Breast epithelium (tissue), 4 donors: ENCODE measurements around the gene ZNF451. TPM values are rescaled to one million over a fixed set of nuclear protein-coding genes. Genes with fewer than 3 reads are reported as not detected.

Experiments used
- DNase-seq, 2 donors: peaks; one replicate each; pipeline ENCODE4 v3.0.0-alpha.2; 2019; ENCODE audit warnings: low spot score in 2 of 2
- H3K27ac ChIP-seq, 2 donors: fragments of 200-600 bp; sonication (generic) in 1 of 2; one replicate each; pipeline ENCODE4 v1.5.1; 2016 to 2019; ENCODE audit warnings: mild to moderate bottlenecking in 1 of 2
- H3K27me3 ChIP-seq, 2 donors: fragments of 200-600 bp; sonication (generic) in 1 of 2; one replicate each; pipeline versions ENCODE4 v1.5.1 to v1.6.0; 2017 to 2019; ENCODE audit warnings: control low read depth in 1 of 2, mild to moderate bottlenecking in 1 of 2
- H3K36me3 ChIP-seq: fragments of 200-600 bp; one replicate; pipeline ENCODE4 v1.5.1; 2019
- H3K4me1 ChIP-seq, 2 donors: fragments of 200-600 bp; sonication (generic); one replicate each; pipeline ENCODE4 v1.5.1; 2016 to 2019; ENCODE audit warnings: control low read depth in 1 of 2
- H3K4me3 ChIP-seq, 3 donors: fragments of 200-600 bp; sonication (generic); 1 replicate in 2 of 3; 2 replicates in 1 of 3; pipeline ENCODE4 v1.5.1; 2016 to 2019; ENCODE audit warnings: mild to moderate bottlenecking in 3 of 3, moderate library complexity in 2 of 3
- H3K9me3 ChIP-seq, 2 donors: fragments of 200-600 bp; sonication (generic) in 1 of 2; one replicate each; pipeline ENCODE4 v1.5.1; 2016 to 2019; ENCODE audit warnings: control low read depth in 1 of 2
- POLR2A ChIP-seq: fragments of 450-650 bp; IDR thresholded peaks from one replicate; pipeline ENCODE4 v1.6.1; 2016; ENCODE audit warnings: antibody characterized with exemption, mild to moderate bottlenecking, moderate library complexity
- POLR2AphosphoS5 ChIP-seq, 3 donors: sonication (generic); formaldehyde crosslinking; IDR thresholded peaks; one replicate each; pipeline ENCODE4 v1.6.1; 2017; ENCODE audit warnings: antibody characterized with exemption in 3 of 3
- intact Hi-C: fragments of 100-400 bp; cut with DNase I; formaldehyde crosslinking; loops from one replicate; pipeline ENCODE4 v1.15.1; 2023; ENCODE audit warnings: low total_unique reads
- total RNA-seq, 3 donors: library from RNA; depleted of rRNA; stranded (reverse); fragments of >200 nt; gene quantifications; one replicate each; pipeline ENCODE4 v1.1.0, GENCODE V29; 2016
- TF ChIP-seq, protein P1 (sequence below), 3 donors: fragments of 450-650 bp; IDR thresholded peaks; one replicate each; pipeline ENCODE4 v1.5.1; 2016 to 2017; ENCODE audit warnings: antibody characterized with exemption in 3 of 3, mild to moderate bottlenecking in 3 of 3, moderate library complexity in 3 of 3

Gene ZNF451
- total RNA-seq, 3 donors from 2014 or later = 72.3 to 95.1 (median 77.7) TPM

GRCh38 chr6:57163956-57164355, 74.0 kb downstream of the ZNF451 start:
- Histone ChIP-seq H3K9me3 (peaks cover 7 to 16% of the 10 kb centered on the region in 2 donors), H3K4me3 (no peak overlapping the region), H3K27me3 (no peaks in the 10 kb centered on the region), H3K4me1 (no peaks in the 10 kb centered on the region), H3K36me3 (peaks cover 4% of the 10 kb centered on the region), H3K27ac (no peak overlapping the region)
- intact Hi-C loops = no loop called here
- DNase-seq = no peak
- TF ChIP-seq POLR2A (no peak), POLR2AphosphoS5 (IDR thresholded peaks at IDR 0.05) (no peak)
- TF ChIP-seq, protein P1, sequence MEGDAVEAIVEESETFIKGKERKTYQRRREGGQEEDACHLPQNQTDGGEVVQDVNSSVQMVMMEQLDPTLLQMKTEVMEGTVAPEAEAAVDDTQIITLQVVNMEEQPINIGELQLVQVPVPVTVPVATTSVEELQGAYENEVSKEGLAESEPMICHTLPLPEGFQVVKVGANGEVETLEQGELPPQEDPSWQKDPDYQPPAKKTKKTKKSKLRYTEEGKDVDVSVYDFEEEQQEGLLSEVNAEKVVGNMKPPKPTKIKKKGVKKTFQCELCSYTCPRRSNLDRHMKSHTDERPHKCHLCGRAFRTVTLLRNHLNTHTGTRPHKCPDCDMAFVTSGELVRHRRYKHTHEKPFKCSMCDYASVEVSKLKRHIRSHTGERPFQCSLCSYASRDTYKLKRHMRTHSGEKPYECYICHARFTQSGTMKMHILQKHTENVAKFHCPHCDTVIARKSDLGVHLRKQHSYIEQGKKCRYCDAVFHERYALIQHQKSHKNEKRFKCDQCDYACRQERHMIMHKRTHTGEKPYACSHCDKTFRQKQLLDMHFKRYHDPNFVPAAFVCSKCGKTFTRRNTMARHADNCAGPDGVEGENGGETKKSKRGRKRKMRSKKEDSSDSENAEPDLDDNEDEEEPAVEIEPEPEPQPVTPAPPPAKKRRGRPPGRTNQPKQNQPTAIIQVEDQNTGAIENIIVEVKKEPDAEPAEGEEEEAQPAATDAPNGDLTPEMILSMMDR (IDR thresholded peaks at IDR 0.05) = no peak

- TF ChIP-seq POLR2AphosphoS5 (IDR thresholded peaks at IDR 0.05) = no peak
- no peak for TF ChIP-seq POLR2A
- TF ChIP-seq, protein P1 (IDR thresholded peaks at IDR 0.05) = no peak
- Histone ChIP-seq H3K36me3 (peaks cover 4% of the 10 kb centered on the region), H3K4me1 (no peaks in the 10 kb centered on the region), H3K27ac (no peak overlapping the region), H3K9me3 (peaks cover 7 to 16% of the 10 kb centered on the region in 2 donors), H3K27me3 (no peaks in the 10 kb centered on the region), H3K4me3 (no peak overlapping the region)
- no peak for DNase-seq
- intact Hi-C loops = no loop called here
Measured at GRCh38 chr6:57165080-57165479, 75.1 kb downstream of the ZNF451 start.

- peak within 1 kb of the TSS; percentile 66 to 89 (median 76) for H3K4me3 ChIP-seq
- peak; percentile 45 to 66 for DNase-seq
- TF ChIP-seq POLR2A (no peak), POLR2AphosphoS5 (IDR thresholded peaks at IDR 0.05) (peak in 2 of 3 donors; percentile 18 to 31)
- TF ChIP-seq, protein P1 (IDR thresholded peaks at IDR 0.05) = peak in 1 of 3 donors; percentile 28
- no peaks in the 10 kb centered on the region for H3K4me1 ChIP-seq
- intact Hi-C loops = no loop called here
- no peaks in the 10 kb centered on the region for H3K27me3 ChIP-seq
- peak within 1 kb of the TSS; percentile 57 to 85 for H3K27ac ChIP-seq
- H3K9me3 ChIP-seq = no peaks in the 10 kb centered on the region
- H3K36me3 ChIP-seq = no peaks in the 10 kb centered on the region
Measured at GRCh38 chr6:57172136-57173055, 82.4 kb downstream of the ZNF451 start, which contains the start of gene BAG2. Gene BAG2, plus strand, starts transcription at chr6:57172326. Its CDS starts 372 bp downstream, at chr6:57172698.

DNA sequence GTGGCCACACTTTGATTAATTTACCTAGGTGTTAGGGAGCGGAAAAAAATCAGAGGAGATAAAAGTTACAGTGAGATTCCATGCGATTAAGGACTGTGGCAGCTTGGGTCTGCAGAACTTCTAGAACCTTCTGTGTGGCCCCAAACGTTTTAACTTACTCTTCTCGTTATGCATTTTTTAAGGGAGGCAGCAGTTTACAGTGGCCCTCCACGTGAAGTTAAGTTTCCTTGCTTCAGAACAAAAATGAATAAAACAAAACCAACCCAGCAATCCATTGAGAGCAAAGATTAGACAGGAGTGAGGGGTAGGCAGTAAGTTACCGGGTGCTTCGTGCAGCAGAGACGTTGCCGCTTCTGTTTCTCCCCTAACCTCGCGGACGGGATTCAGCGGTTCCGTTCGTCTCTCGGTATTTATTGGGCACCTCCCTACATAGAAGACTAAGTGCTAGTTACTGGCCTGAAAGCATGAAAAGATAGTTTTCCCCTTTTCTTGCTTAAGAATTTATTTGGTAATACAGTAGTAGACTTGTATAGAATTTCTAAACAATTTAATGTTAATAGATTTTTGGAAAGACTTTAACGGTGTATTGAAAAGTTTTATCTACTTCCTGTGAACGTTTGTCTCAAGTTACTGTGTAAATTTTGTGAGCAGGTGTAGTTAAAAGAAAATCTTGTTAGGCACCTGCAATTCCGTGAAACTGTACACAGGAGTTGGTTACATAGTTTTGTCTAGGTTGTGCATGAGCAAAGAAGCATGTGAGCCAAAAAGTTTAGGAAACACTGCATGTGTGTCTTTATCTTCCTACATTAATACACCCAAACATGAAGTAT, 83.3 kb downstream of the ZNF451 start:
- Histone ChIP-seq H3K4me1 (no peaks in the 10 kb centered on the region), H3K9me3 (no peaks in the 10 kb centered on the region), H3K27me3 (no peaks in the 10 kb centered on the region), H3K4me3 (peak overlapping the region; percentile 66 to 89 (median 76)), H3K36me3 (no peaks in the 10 kb centered on the region), H3K27ac (peak overlapping the region; percentile 57 to 85)
- intact Hi-C loops = no loop called here
- no peak for TF ChIP-seq POLR2A
- TF ChIP-seq, protein P1 (IDR thresholded peaks at IDR 0.05) = no peak
- no peak for TF ChIP-seq POLR2AphosphoS5 (IDR thresholded peaks at IDR 0.05)
- no peak for DNase-seq
